H1 (cell line): ENCODE measurements around the gene PEPD. TPM values are rescaled to one million over a fixed set of nuclear protein-coding genes. Genes with fewer than 3 reads are reported as not detected.

Experiments used
- CTCF ChIA-PET: fragments of 300-600 bp; sonication (Branson Sonifier 250); formaldehyde crosslinking; loops from one replicate; lab custom pipeline; 2021; ENCODE audit not compliant: partially characterized antibody; lab: Charles Lee
- POLR2A ChIA-PET: fragments of 300-600 bp; sonication (Branson Sonifier 250); formaldehyde crosslinking; loops from one replicate; lab custom pipeline; 2021; ENCODE audit warnings: inconsistent platforms; ENCODE audit not compliant: partially characterized antibody; lab: Charles Lee
- DNase-seq, 2 experiments: peaks; one replicate each; pipeline versions ENCODE4 v3.0.0 to v3.0.0-alpha.2; 2010 to 2022; ENCODE audit warnings: low spot score in 2 of 2, low read depth in 1 of 2, mixed read lengths in 1 of 2
- FAIRE-seq: peaks from 2 replicates; lab custom pipeline; 2011; peaks lifted over from hg19 to GRCh38; lab: Jason Lieb, UNC
- H2AFZ ChIP-seq: 2 replicates; pipeline ENCODE4 v1.8.1; 2012; ENCODE audit warnings: low read length, inconsistent platforms
- H2AK5ac ChIP-seq: 2 replicates; pipeline ENCODE4 v1.6.1; 2013; ENCODE audit warnings: low read depth, low read length
- H2BK120ac ChIP-seq: replicated peaks from 2 replicates; pipeline ENCODE3; 2013; ENCODE audit warnings: low read depth, low read length, inconsistent platforms
- H2BK12ac ChIP-seq: 2 replicates; pipeline ENCODE4 v1.6.1; 2013; ENCODE audit warnings: low read depth, low read length
- H2BK15ac ChIP-seq: 2 replicates; pipeline ENCODE4 v1.6.1; 2013; ENCODE audit warnings: low read length
- H2BK20ac ChIP-seq: 2 replicates; pipeline ENCODE4 v1.6.1; 2013; ENCODE audit warnings: low read length
- H2BK5ac ChIP-seq: 2 replicates; pipeline ENCODE4 v1.6.1; 2013; ENCODE audit warnings: low read depth, low read length
- H3K14ac ChIP-seq: 2 replicates; pipeline ENCODE4 v1.6.1; 2013; ENCODE audit warnings: inconsistent platforms; ENCODE audit not compliant: insufficient read length
- H3K18ac ChIP-seq: 2 replicates; pipeline ENCODE4 v1.6.1; 2013; ENCODE audit warnings: low read length; ENCODE audit errors: extremely low read depth
- H3K23ac ChIP-seq: 2 replicates; pipeline ENCODE4 v1.6.1; 2013; ENCODE audit warnings: inconsistent platforms; ENCODE audit not compliant: insufficient read length
- H3K23me2 ChIP-seq: 2 replicates; pipeline ENCODE4 v1.6.1; 2013; ENCODE audit warnings: low read depth, low read length
- H3K27ac ChIP-seq: 2 replicates; pipeline ENCODE4 v1.6.1; 2011; ENCODE audit warnings: low read depth, low read length, inconsistent platforms
- H3K27me3 ChIP-seq, 4 experiments: replicated peaks in 1 of 4; 1 replicate in 1 of 4; 2 replicates in 3 of 4; pipeline versions ENCODE4 v1.6.1 to v1.8.1; 2011 to 2013; ENCODE audit warnings: low read length in 3 of 4, mild to moderate bottlenecking in 3 of 4, inconsistent platforms in 2 of 4, mixed read lengths in 2 of 4, moderate library complexity in 1 of 4; ENCODE audit not compliant: control insufficient read depth in 3 of 4, insufficient read depth in 3 of 4; ENCODE audit errors: extremely low read depth in 1 of 4
- H3K36me3 ChIP-seq, 4 experiments: 2 replicates each; pipeline versions ENCODE4 v1.6.1 to v1.8.1; 2011 to 2013; ENCODE audit warnings: mild to moderate bottlenecking in 4 of 4, low read length in 3 of 4, moderate library complexity in 2 of 4, control low read depth in 1 of 4, inconsistent platforms in 1 of 4; ENCODE audit not compliant: insufficient read depth in 4 of 4, control insufficient read depth in 2 of 4
- H3K4ac ChIP-seq: replicated peaks from 2 replicates; pipeline ENCODE3; 2013; ENCODE audit warnings: low read length, low read depth, mixed read lengths, inconsistent platforms; ENCODE audit not compliant: insufficient read length
- H3K4me1 ChIP-seq, 4 experiments: replicated peaks in 1 of 4; 1 replicate in 1 of 4; 2 replicates in 3 of 4; pipeline versions ENCODE4 v1.6.1 to v1.8.1; 2011 to 2013; ENCODE audit warnings: low read length in 3 of 4, inconsistent platforms in 2 of 4, mixed read lengths in 1 of 4; ENCODE audit not compliant: insufficient read depth in 4 of 4, control insufficient read depth in 3 of 4
- H3K4me2 ChIP-seq, 2 experiments: 2 replicates each; pipeline versions ENCODE4 v1.6.1 to v1.8.1; 2011 to 2013; ENCODE audit warnings: low read depth in 2 of 2, low read length in 2 of 2, control low read depth in 1 of 2, inconsistent platforms in 1 of 2, mild to moderate bottlenecking in 1 of 2; ENCODE audit not compliant: insufficient read depth in 1 of 2
- H3K4me3 ChIP-seq, 4 experiments: fragments of 200-600, 300-600 bp in 1 of 4; sonication (generic), shearing (Covaris generic), sonication (Bioruptor Twin) in 1 of 4; 2 replicates each; pipeline versions ENCODE4 v1.5.1 to v1.8.1; 2011 to 2016; ENCODE audit warnings: low read length in 4 of 4, low read depth in 3 of 4, control low read depth in 2 of 4, inconsistent platforms in 2 of 4, mild to moderate bottlenecking in 2 of 4, mixed read lengths in 1 of 4, moderate library complexity in 1 of 4; ENCODE audit not compliant: insufficient read depth in 2 of 4; ENCODE audit errors: extremely low read depth in 1 of 4
- H3K56ac ChIP-seq: replicated peaks from 2 replicates; pipeline ENCODE3; 2013; ENCODE audit warnings: low read depth, mild to moderate bottlenecking, mixed read lengths, low read length, inconsistent platforms; ENCODE audit not compliant: insufficient read length
- H3K79me1 ChIP-seq: 2 replicates; pipeline ENCODE4 v1.6.1; 2013; ENCODE audit warnings: low read depth, low read length, control low read depth
- H3K79me2 ChIP-seq, 2 experiments: 2 replicates each; pipeline versions ENCODE4 v1.6.1 to v1.8.1; 2012 to 2013; ENCODE audit warnings: low read length in 2 of 2, mild to moderate bottlenecking in 2 of 2, inconsistent platforms in 1 of 2; ENCODE audit not compliant: insufficient read depth in 2 of 2, control insufficient read depth in 1 of 2
- H3K9ac ChIP-seq, 4 experiments: replicated peaks in 1 of 4; 1 replicate in 1 of 4; 2 replicates in 3 of 4; pipeline versions ENCODE4 v1.6.1 to v1.8.1; 2011 to 2013; ENCODE audit warnings: low read depth in 3 of 4, low read length in 3 of 4, control low read depth in 2 of 4, mild to moderate bottlenecking in 2 of 4, moderate library complexity in 2 of 4, inconsistent platforms in 1 of 4; ENCODE audit errors: extremely low read depth in 1 of 4
- H3K9me3 ChIP-seq, 2 experiments: 2 replicates each; pipeline versions ENCODE4 v1.6.1 to v1.8.1; 2012 to 2013; ENCODE audit warnings: mild to moderate bottlenecking in 2 of 2, moderate library complexity in 2 of 2, control low read depth in 1 of 2, inconsistent platforms in 1 of 2, low read depth in 1 of 2, low read length in 1 of 2, mixed read lengths in 1 of 2; ENCODE audit not compliant: insufficient read depth in 2 of 2
- H4K20me1 ChIP-seq, 2 experiments: replicated peaks in 1 of 2; 2 replicates each; pipeline versions ENCODE3 to v1.8.1; 2011 to 2013; ENCODE audit warnings: inconsistent platforms in 2 of 2, low read length in 2 of 2, mild to moderate bottlenecking in 1 of 2; ENCODE audit not compliant: insufficient read depth in 2 of 2, control insufficient read depth in 1 of 2
- H4K5ac ChIP-seq: 2 replicates; pipeline ENCODE4 v1.6.1; 2013; ENCODE audit warnings: low read length, low read depth, mixed read lengths, inconsistent platforms; ENCODE audit not compliant: insufficient read length
- H4K8ac ChIP-seq: 2 replicates; pipeline ENCODE4 v1.8.0; 2013; ENCODE audit warnings: mild to moderate bottlenecking, moderate library complexity, low read length, inconsistent platforms; ENCODE audit not compliant: insufficient read depth; ENCODE audit errors: extremely low read depth
- H4K91ac ChIP-seq: replicated peaks from 2 replicates; pipeline ENCODE3; 2013; ENCODE audit warnings: low read length, mixed read lengths, inconsistent platforms; ENCODE audit not compliant: insufficient read length
- ATF3 ChIP-seq: IDR thresholded peaks from 2 replicates; pipeline ENCODE4 v1.6.1; 2011; ENCODE audit warnings: low read depth, mild to moderate bottlenecking, low read length; ENCODE audit not compliant: insufficient read depth
- BACH1 ChIP-seq: IDR thresholded peaks from 2 replicates; pipeline ENCODE4 v1.6.1; 2012; ENCODE audit warnings: low read length, improper control_type of control experiment
- CBX8 ChIP-seq: fragments of 300-800, 300-1000 bp; sonication (generic); IDR thresholded peaks from 2 replicates; pipeline ENCODE4 v1.7.1; 2016; ENCODE audit warnings: low read depth, low read length, borderline replicate concordance
- CHD2 ChIP-seq: IDR thresholded peaks from 2 replicates; pipeline ENCODE4 v1.6.1; 2012; ENCODE audit warnings: low read length, improper control_type of control experiment
- CREB1 ChIP-seq: IDR thresholded peaks from 2 replicates; pipeline ENCODE4 v1.6.1; 2012; ENCODE audit warnings: inconsistent platforms
- KDM1A ChIP-seq: fragments of 200-600, 300-600 bp; sonication (generic); IDR thresholded peaks from 2 replicates; pipeline ENCODE4 v1.7.1; 2016; ENCODE audit warnings: mild to moderate bottlenecking, low read length, borderline replicate concordance
- KDM4A ChIP-seq: IDR thresholded peaks from one replicate; pipeline ENCODE4 v1.7.1; 2012; ENCODE audit warnings: low read depth, mild to moderate bottlenecking, moderate library complexity, low read length, inconsistent platforms; ENCODE audit not compliant: severe bottlenecking
- MAX ChIP-seq: IDR thresholded peaks from 2 replicates; pipeline ENCODE4 v1.6.1; 2012; ENCODE audit warnings: inconsistent platforms
- POLR2A ChIP-seq, 2 experiments: IDR thresholded peaks; 1 replicate in 1 of 2; 2 replicates in 1 of 2; pipeline ENCODE4 v1.6.1; 2011; ENCODE audit warnings: low read depth in 2 of 2, low read length in 2 of 2, mild to moderate bottlenecking in 2 of 2; ENCODE audit errors: control extremely low read depth in 1 of 2
- POLR2AphosphoS5 ChIP-seq: IDR thresholded peaks from 2 replicates; pipeline ENCODE4 v1.6.1; 2011; ENCODE audit warnings: low read depth, low read length
- RBBP5 ChIP-seq: IDR thresholded peaks from 2 replicates; pipeline ENCODE4 v1.7.1; 2012; ENCODE audit warnings: low read depth, mild to moderate bottlenecking, inconsistent platforms, low read length, moderate library complexity, borderline replicate concordance
- RXRA ChIP-seq: IDR thresholded peaks from 2 replicates; pipeline ENCODE4 v1.6.1; 2011; ENCODE audit warnings: low read depth, mild to moderate bottlenecking, low read length, moderate library complexity; ENCODE audit not compliant: insufficient read depth
- SIRT6 ChIP-seq: IDR thresholded peaks from one replicate; pipeline ENCODE4 v1.7.1; 2012; ENCODE audit warnings: low read length, inconsistent platforms
- SP2 ChIP-seq: IDR thresholded peaks from 2 replicates; pipeline ENCODE4 v1.6.1; 2012; ENCODE audit warnings: mild to moderate bottlenecking, low read length, inconsistent platforms
- TAF7 ChIP-seq: optimal IDR thresholded peaks from 2 replicates; pipeline ENCODE3; 2011; ENCODE audit warnings: low read depth, mild to moderate bottlenecking, inconsistent platforms, low read length, moderate library complexity, borderline replicate concordance
- WGBS, 2 experiments: shearing (Covaris generic) in 1 of 2; methylation state at CpG; one replicate each; pipeline versions ENCODE4 v1.1.6 to v1.1.7; 2013 to 2015; ENCODE audit warnings: low lambda C conversion rate in 2 of 2, mixed read lengths in 2 of 2, inconsistent platforms in 1 of 2, low coverage in 1 of 2, missing lambda C conversion rate in 1 of 2; ENCODE audit not compliant: insufficient replicate concordance in 2 of 2, insufficient coverage in 1 of 2, insufficient read length in 1 of 2; ENCODE audit errors: extremely low coverage in 1 of 2, missing lambda C conversion rate in 1 of 2; 5-methylcytosine and 5-hydroxymethylcytosine counted together
- polyA plus RNA-seq, 7 experiments: library from polyadenylated mRNA; depleted of rRNA in 3 of 7; stranded (reverse) in 5 of 7; unstranded in 2 of 7; fragments of >200 nt in 5 of 7; fragments of 200-250 nt in 2 of 7; gene quantifications; 1 replicate in 5 of 7; 2 replicates in 1 of 7; 4 replicates in 1 of 7; pipeline versions ENCODE4 v1.2.1 to v1.2.3, GENCODE V29; 2011 to 2013; ENCODE audit warnings: missing spikeins in 2 of 7, mixed read lengths in 2 of 7
- total RNA-seq: library from RNA; stranded (reverse); fragmentation: NEBNext Ultra II Directional; extraction: Animal tissue kit (Norgen Biotek cat#: 25700); gene quantifications from 2 replicates; pipeline ENCODE4 v1.2.1, GENCODE V29; 2021

Gene PEPD
- total and polyA plus RNA-seq, 2 of the 8 experiments (the other 6 are each of a cell fraction or from before 2014, with no cell fraction given), result 84.1 to 178 TPM

GRCh38 chr19:33340991-33341390 lies 180.6 kb downstream of the PEPD start:
- no peak overlapping the region for H2BK12ac ChIP-seq
- no peak overlapping the region for H2AK5ac ChIP-seq
- no peaks in the 10 kb centered on the region for H3K79me2 ChIP-seq
- no peak overlapping the region for H3K4me2 ChIP-seq
- H4K20me1 ChIP-seq, result no peaks in the 10 kb centered on the region
- no peak overlapping the region for H4K5ac ChIP-seq
- H2BK5ac ChIP-seq, result no peak overlapping the region
- H4K91ac ChIP-seq, result no peak overlapping the region
- no peak overlapping the region for H2AFZ ChIP-seq
- no peaks in the 10 kb centered on the region; a peak in 1 of 7 replicates for H3K4me1 ChIP-seq
- H3K79me1 ChIP-seq, result no peaks in the 10 kb centered on the region
- no peak overlapping the region for H3K56ac ChIP-seq
- DNase-seq, result no peak
- H3K4ac ChIP-seq, result no peak overlapping the region
- H4K8ac ChIP-seq, result no peak overlapping the region
- no peak overlapping the region for H3K23ac ChIP-seq
- no peak overlapping the region for H2BK20ac ChIP-seq
- no peak overlapping the region for H3K4me3 ChIP-seq
- POLR2A ChIA-PET, result no interaction called here
- H3K14ac ChIP-seq, result no peak overlapping the region
- H2BK15ac ChIP-seq, result no peak overlapping the region
- H3K27ac ChIP-seq, result no peak overlapping the region
- no peak overlapping the region for H2BK120ac ChIP-seq
- WGBS, 2 experiments, result 72% methylated on average over 2 of the region's 2 CpGs; no CpG with 5 or more reads in 1 of the 2 experiments
- H3K23me2 ChIP-seq, result no peaks in the 10 kb centered on the region; the same call in 1 of the 2 replicates
- FAIRE-seq, result no peak
- CTCF ChIA-PET, result interaction anchor here (1.8 kb wide), 1 partner anchor 105 kb away, joined by 7 read pairs; no protein-coding TSS in a partner anchor
- no peak overlapping the region for H3K18ac ChIP-seq
- H3K27me3 ChIP-seq, result 0 out of 7 replicates have a peak, but pooled peaks cover 0 to 3% (median 0%) of the 10 kb centered on the region in 4 experiments
- no peaks in the 10 kb centered on the region for H3K9me3 ChIP-seq
- H3K9ac ChIP-seq, result no peak overlapping the region
- no peaks in the 10 kb centered on the region for H3K36me3 ChIP-seq
- no peak for TF ChIP-seq TAF7
- TF ChIP-seq MAX, result no peak
- TF ChIP-seq POLR2A (IDR thresholded peaks at IDR 0.05; ENCODE audit: control extremely low read depth in 1 of 2, low read depth in 2 of 2, low read length in 2 of 2), result no peak
- TF ChIP-seq KDM1A, result no peak
- TF ChIP-seq SIRT6, result no peak
- TF ChIP-seq POLR2AphosphoS5, result no peak
- TF ChIP-seq CHD2, result no peak
- no peak for TF ChIP-seq CBX8
- no peak for TF ChIP-seq ATF3
- TF ChIP-seq SP2, result no peak
- no peak for TF ChIP-seq RXRA
- TF ChIP-seq KDM4A, result no peak
- no peak for TF ChIP-seq BACH1
- no peak for TF ChIP-seq RBBP5
- TF ChIP-seq CREB1, result no peak
